ENCODE results near the gene SLC22A23. TPM values are rescaled to one million over a fixed set of nuclear protein-coding genes. Genes with fewer than 3 reads are reported as not detected.

SLC22A23 gene
- total and polyA plus RNA-seq, 2 of the 4 experiments (the other 2 are of a cell fraction), result 0.72 to 1.6 TPM

DNA sequence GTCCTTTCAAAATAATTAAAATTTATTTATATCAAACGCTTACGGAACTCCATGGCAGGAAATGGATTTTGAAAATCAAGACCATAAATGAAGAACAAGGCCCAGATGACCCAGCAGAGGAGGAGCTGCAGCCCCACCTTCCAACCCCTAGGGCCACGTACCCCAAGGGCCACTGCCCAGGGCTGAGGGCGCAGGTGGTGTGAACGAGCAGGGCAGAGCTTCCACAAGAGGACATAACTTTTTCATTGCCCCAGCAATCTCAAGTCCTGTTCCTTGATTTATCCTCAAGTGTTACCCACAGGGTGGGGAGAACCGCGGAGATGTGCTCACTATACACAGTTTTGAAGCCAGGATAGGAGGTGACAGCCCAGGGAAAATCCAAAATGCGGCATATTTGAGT lies 155.3 kb downstream of the SLC22A23 start:
- H3K9ac ChIP-seq (ENCODE audit: low read depth, low read length), result no peak overlapping the region
- no peak overlapping the region for H3K23ac ChIP-seq (ENCODE audit: low read depth, low read length)
- H3K27me3 ChIP-seq (ENCODE audit: control insufficient read depth, insufficient read depth, low read length), result peaks cover 18% of the 10 kb centered on the region
- no peak overlapping the region for H3K4me2 ChIP-seq (ENCODE audit: low read depth, low read length)
- H2AK9ac ChIP-seq (replicated peaks; ENCODE audit: low read depth, low read length, poor library complexity), result no peak overlapping the region
- H4K91ac ChIP-seq (ENCODE audit: insufficient read depth, low read depth, low read length), result no peak overlapping the region
- no peak overlapping the region for H2BK120ac ChIP-seq (ENCODE audit: low read depth, low read length)
- no peaks in the 10 kb centered on the region for H3K36me3 ChIP-seq (ENCODE audit: control insufficient read depth, insufficient read depth, low read length)
- no peak overlapping the region for H2BK15ac ChIP-seq (ENCODE audit: low read depth, low read length)
- H2AFZ ChIP-seq (replicated peaks; ENCODE audit: low read length, poor library complexity), result no peak overlapping the region
- no peak for TF ChIP-seq CHD1 (IDR thresholded peaks at IDR 0.05; ENCODE audit: low read depth, low read length)
- no peak for TF ChIP-seq MAZ (IDR thresholded peaks at IDR 0.05; ENCODE audit: borderline replicate concordance, low read depth, low read length)
- TF ChIP-seq, protein P1, sequence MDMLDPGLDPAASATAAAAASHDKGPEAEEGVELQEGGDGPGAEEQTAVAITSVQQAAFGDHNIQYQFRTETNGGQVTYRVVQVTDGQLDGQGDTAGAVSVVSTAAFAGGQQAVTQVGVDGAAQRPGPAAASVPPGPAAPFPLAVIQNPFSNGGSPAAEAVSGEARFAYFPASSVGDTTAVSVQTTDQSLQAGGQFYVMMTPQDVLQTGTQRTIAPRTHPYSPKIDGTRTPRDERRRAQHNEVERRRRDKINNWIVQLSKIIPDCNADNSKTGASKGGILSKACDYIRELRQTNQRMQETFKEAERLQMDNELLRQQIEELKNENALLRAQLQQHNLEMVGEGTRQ (IDR thresholded peaks at IDR 0.05; ENCODE audit: low read depth, low read length), result no peak
- no peak for TF ChIP-seq RFX5 (IDR thresholded peaks at IDR 0.05; ENCODE audit: low read depth, low read length)
- no peak for TF ChIP-seq SMC3 (IDR thresholded peaks at IDR 0.05; ENCODE audit: low read depth, low read length)
- no peak for TF ChIP-seq BHLHE40 (IDR thresholded peaks at IDR 0.05; ENCODE audit: low read depth, low read length)
- TF ChIP-seq RCOR1 (IDR thresholded peaks at IDR 0.05; ENCODE audit: insufficient replicate concordance, low read length), result no peak
- TF ChIP-seq NFE2L2 (IDR thresholded peaks at IDR 0.05; ENCODE audit: low read depth, low read length), result no peak
- no peak for TF ChIP-seq MXI1 (IDR thresholded peaks at IDR 0.05; ENCODE audit: borderline replicate concordance, low read depth, low read length)
- TF ChIP-seq MAFK (IDR thresholded peaks at IDR 0.05; ENCODE audit: low read depth, low read length), result no peak
- TF ChIP-seq RAD21 (IDR thresholded peaks at IDR 0.05; ENCODE audit: low read length), result no peak
- no peak overlapping the region for H2BK5ac ChIP-seq (ENCODE audit: low read depth, low read length, poor library complexity, severe bottlenecking)
- no peaks in the 10 kb centered on the region for H4K20me1 ChIP-seq (ENCODE audit: insufficient read depth, low read length)
- CTCF ChIA-PET, result no interaction called here
- POLR2A ChIA-PET (ENCODE audit: unreplicated experiment), result no interaction called here
- no peak overlapping the region for H3K4me3 ChIP-seq (ENCODE audit: insufficient read depth, low read depth, low read length)
- intact Hi-C loops (cut with micrococcal nuclease) (no loop called here), in situ Hi-C loops (cut with MboI; ENCODE audit: low sequenced_read_pairs) (no loop called here), dilution Hi-C loops (cut with HindIII; ENCODE audit: low sequenced_read_pairs, unreplicated experiment) (no loop called here)
- DNase-seq (no peak), ATAC-seq (ENCODE audit: low read depth) (no peak)
- no peaks in the 10 kb centered on the region for H3K4me1 ChIP-seq (ENCODE audit: control insufficient read depth, insufficient read depth, low read length)
- no peak overlapping the region for H3K14ac ChIP-seq (replicated peaks; ENCODE audit: low read depth, low read length)
- BruUV-seq (replicated peaks), result no TSS peak
- H3K9me3 ChIP-seq (ENCODE audit: control insufficient read depth, insufficient read depth, low read length), result peaks cover 12% of the 10 kb centered on the region
- H2AK5ac ChIP-seq (ENCODE audit: low read depth, low read length), result no peak overlapping the region
- no peak overlapping the region for H3K27ac ChIP-seq (ENCODE audit: insufficient read depth, low read length)
- no peak overlapping the region for H4K5ac ChIP-seq (ENCODE audit: low read depth, low read length)
- H3K18ac ChIP-seq (ENCODE audit: low read depth, low read length), result no peak overlapping the region
- H4K8ac ChIP-seq (ENCODE audit: low read depth in 2 of 2, low read length in 2 of 2), result no peak overlapping the region
- H3K9me1 ChIP-seq (ENCODE audit: insufficient read depth, low read length), result no peaks in the 10 kb centered on the region
- H3K79me1 ChIP-seq (ENCODE audit: low read depth in 1 of 2, low read length in 2 of 2), result no peaks in the 10 kb centered on the region
- no peak overlapping the region for H3K4ac ChIP-seq (ENCODE audit: low read depth, low read length)
- H2BK20ac ChIP-seq (ENCODE audit: low read depth, low read length), result no peak overlapping the region
- 75% methylated on average over 1 of the region's 8 CpGs; no CpG with 5 or more reads in 1 of the 2 experiments for WGBS, 2 experiments (ENCODE audit: extremely low coverage in 2 of 2, insufficient read length in 1 of 2)
- no peak overlapping the region for H3K56ac ChIP-seq (ENCODE audit: extremely low read depth, insufficient read depth, low read length)
